NCI-H345 (cell line): ENCODE results near the gene PNKP.
A peak's percentile ranks its signal among the peaks of the same experiment; 100 is the strongest.

ENCODE experiments used
- DNase-seq: peaks from one replicate; lab custom pipeline; 2025; lab: John Stamatoyannopoulos, UW

PNKP gene

GRCh38 chr19:49876422-49877019 lies 9.1 kb upstream of the PNKP start:
- DNase-seq: peak; percentile 95

- DNase-seq: peak; percentile 32
Observed at GRCh38 chr19:49875857-49876421, 8.6 kb upstream of the PNKP start.

- no peak for DNase-seq
Observed at GRCh38 chr19:49875177-49875576, 7.8 kb upstream of the PNKP start.

GRCh38 chr19:49874503-49875157 lies 7.3 kb upstream of the PNKP start:
- DNase-seq: no peak

GRCh38 chr19:49873834-49874233 lies 6.5 kb upstream of the PNKP start:
- no peak for DNase-seq

GRCh38 chr19:49873129-49873521 lies 5.7 kb upstream of the PNKP start:
- DNase-seq: no peak

- no peak for DNase-seq
Observed at GRCh38 chr19:49872245-49873128, 5.1 kb upstream of the PNKP start.

- no peak for DNase-seq
Observed at GRCh38 chr19:49871349-49871985, 4.1 kb upstream of the PNKP start.

GRCh38 chr19:49870309-49870901 lies 3.0 kb upstream of the PNKP start:
- DNase-seq: no peak

- peak; percentile 98 for DNase-seq
Observed at GRCh38 chr19:49869484-49870308, 2.3 kb upstream of the PNKP start.

GRCh38 chr19:49869009-49869483 lies 1.7 kb upstream of the PNKP start:
- DNase-seq: peak; percentile 80

- DNase-seq: no peak
Observed at GRCh38 chr19:49864890-49865289, 2.5 kb downstream of the PNKP start.

- no peak for DNase-seq
Observed at GRCh38 chr19:49863935-49864320, 3.4 kb downstream of the PNKP start.

GRCh38 chr19:49863254-49863934 lies 4.0 kb downstream of the PNKP start:
- no peak for DNase-seq

GRCh38 chr19:49862391-49863253 lies 4.8 kb downstream of the PNKP start:
- DNase-seq: no peak

GRCh38 chr19:49861541-49862378 lies 5.6 kb downstream of the PNKP start:
- DNase-seq: no peak

- peak; percentile 9 for DNase-seq
Observed at GRCh38 chr19:49861107-49861506, 6.3 kb downstream of the PNKP start.
